Neural progenitor cell (in vitro differentiated cells): Measurements from ENCODE around the gene ATG4A. TPM values are rescaled to one million over a fixed set of nuclear protein-coding genes. Genes with fewer than 3 reads are reported as not detected.

Experiments
- DNase-seq: peaks from one replicate; pipeline ENCODE4 v3.0.0-alpha.2; 2016; ENCODE audit warnings: low spot score
- H2AFZ ChIP-seq: fragments of 200-600 bp; sonication (generic); replicated peaks from 2 replicates; pipeline ENCODE4 v1.6.1; 2016; ENCODE audit warnings: antibody characterized with exemption
- H3F3A ChIP-seq: fragments of 200-600 bp; sonication (generic); 2 replicates; pipeline ENCODE4 v1.6.1; 2016; ENCODE audit warnings: antibody characterized with exemption, low read depth
- H3K27ac ChIP-seq: fragments of 200-600 bp; sonication (generic); 2 replicates; pipeline ENCODE4 v1.5.1; 2016; ENCODE audit warnings: mild to moderate bottlenecking
- H3K27me3 ChIP-seq: fragments of 200-600 bp; sonication (generic); 2 replicates; pipeline ENCODE4 v1.6.1; 2016; ENCODE audit warnings: mild to moderate bottlenecking, moderate library complexity
- H3K36me3 ChIP-seq: fragments of 200-600 bp; sonication (generic); 2 replicates; pipeline ENCODE4 v1.5.1; 2016
- H3K4me1 ChIP-seq: fragments of 200-600 bp; sonication (generic); 2 replicates; pipeline ENCODE4 v1.6.1; 2016; ENCODE audit warnings: mixed run types
- H3K4me2 ChIP-seq: fragments of 200-600 bp; sonication (generic); 2 replicates; pipeline ENCODE4 v1.6.1; 2016
- H3K4me3 ChIP-seq: fragments of 200-600 bp; sonication (generic); 2 replicates; pipeline ENCODE4 v1.5.1; 2016
- H3K79me2 ChIP-seq: fragments of 200-600 bp; sonication (generic); 2 replicates; pipeline ENCODE4 v1.6.1; 2016; ENCODE audit warnings: low read depth
- H3K9ac ChIP-seq: fragments of 200-600 bp; sonication (generic); 2 replicates; pipeline ENCODE4 v1.6.1; 2016
- H3K9me3 ChIP-seq: fragments of 200-600 bp; sonication (generic); 2 replicates; pipeline ENCODE4 v1.5.1; 2016; ENCODE audit warnings: low read depth
- H4K20me1 ChIP-seq: fragments of 200-600 bp; sonication (generic); 2 replicates; pipeline ENCODE4 v1.6.1; 2016; ENCODE audit warnings: low read depth
- H3K27ac Mint-ChIP-seq: 3 replicates; pipeline ENCODE4 v1.8.0; 2021; ENCODE audit warnings: mixed read lengths
- H3K27me3 Mint-ChIP-seq: 2 replicates; pipeline ENCODE4 v1.8.0; 2022; ENCODE audit warnings: low read depth, mild to moderate bottlenecking, inconsistent platforms, moderate library complexity, mixed read lengths; ENCODE audit not compliant: insufficient read depth
- H3K36me3 Mint-ChIP-seq: 3 replicates; pipeline ENCODE4 v1.8.0; 2021; ENCODE audit warnings: mixed read lengths
- H3K4me1 Mint-ChIP-seq: 3 replicates; pipeline ENCODE4 v1.8.0; 2021; ENCODE audit warnings: mixed read lengths
- H3K4me3 Mint-ChIP-seq: 3 replicates; pipeline ENCODE4 v1.8.0; 2021; ENCODE audit warnings: mild to moderate bottlenecking, moderate library complexity, mixed read lengths
- H3K9me3 Mint-ChIP-seq: 3 replicates; pipeline ENCODE4 v1.8.0; 2020; ENCODE audit warnings: mixed read lengths
- EZH2 ChIP-seq: fragments of 200-600 bp; sonication (generic); IDR thresholded peaks from 2 replicates; pipeline ENCODE4 v1.6.1; 2017; ENCODE audit warnings: antibody characterized with exemption, mild to moderate bottlenecking, moderate library complexity
- EZH2phosphoT487 ChIP-seq: fragments of 200-600 bp; sonication (generic); IDR thresholded peaks from 2 replicates; pipeline ENCODE4 v1.6.1; 2017; ENCODE audit warnings: antibody characterized with exemption
- total RNA-seq: library from RNA; depleted of rRNA; stranded (reverse); fragments of >200 nt; gene quantifications from 2 replicates; pipeline ENCODE4 v1.2.3, GENCODE V29; 2015; ENCODE audit warnings: low replicate concordance
- TF ChIP-seq, protein P1 (sequence below): fragments of 200-600 bp; sonication (generic); IDR thresholded peaks from 2 replicates; pipeline ENCODE4 v1.5.1; 2017; ENCODE audit warnings: antibody characterized with exemption, mild to moderate bottlenecking

ATG4A gene
- total RNA-seq, 1 donor from 2014 or later: 6.5 TPM

DNA sequence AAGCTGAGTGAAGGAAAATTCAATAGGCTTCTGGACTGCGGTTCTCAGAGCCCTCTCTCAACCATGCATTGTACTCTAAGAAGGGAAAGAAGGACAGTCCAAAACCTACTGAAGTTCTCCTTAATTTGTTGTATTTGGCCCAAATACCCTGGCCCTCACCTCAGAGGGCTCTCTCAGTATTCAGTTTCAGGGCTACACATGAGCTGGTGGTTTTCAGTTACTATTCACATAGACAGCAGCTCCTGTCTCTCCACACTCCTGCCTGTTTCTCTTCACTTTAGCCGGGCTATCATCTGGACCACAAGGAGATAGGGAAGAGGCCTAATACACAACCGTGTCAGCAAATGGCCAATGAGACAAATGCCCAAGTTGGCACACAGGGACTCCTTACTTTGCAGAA, 66.0 kb downstream of the ATG4A start:
- Histone ChIP-seq H3K4me3 (no peak overlapping the region), H4K20me1 (no peaks in the 10 kb centered on the region), H3K79me2 (no peaks in the 10 kb centered on the region), H3K4me2 (no peak overlapping the region), H3K9ac (no peak overlapping the region), H3K27ac (no peak overlapping the region), H3K4me1 (no peaks in the 10 kb centered on the region), H3F3A (no peaks in the 10 kb centered on the region), H3K9me3 (no peaks in the 10 kb centered on the region), H3K27me3 (no peaks in the 10 kb centered on the region), H2AFZ (no peak overlapping the region), H3K36me3 (no peaks in the 10 kb centered on the region)
- Mint-ChIP-seq H3K27ac (no peak overlapping the region), H3K9me3 (no peaks in the 10 kb centered on the region), H3K4me1 (no peaks in the 10 kb centered on the region), H3K4me3 (no peak overlapping the region), H3K27me3 (peaks cover 5% of the 10 kb centered on the region), H3K36me3 (peaks cover 24% of the 10 kb centered on the region)
- no peak for DNase-seq
- TF ChIP-seq EZH2 (no peak), EZH2phosphoT487 (no peak)
- TF ChIP-seq, protein P1, sequence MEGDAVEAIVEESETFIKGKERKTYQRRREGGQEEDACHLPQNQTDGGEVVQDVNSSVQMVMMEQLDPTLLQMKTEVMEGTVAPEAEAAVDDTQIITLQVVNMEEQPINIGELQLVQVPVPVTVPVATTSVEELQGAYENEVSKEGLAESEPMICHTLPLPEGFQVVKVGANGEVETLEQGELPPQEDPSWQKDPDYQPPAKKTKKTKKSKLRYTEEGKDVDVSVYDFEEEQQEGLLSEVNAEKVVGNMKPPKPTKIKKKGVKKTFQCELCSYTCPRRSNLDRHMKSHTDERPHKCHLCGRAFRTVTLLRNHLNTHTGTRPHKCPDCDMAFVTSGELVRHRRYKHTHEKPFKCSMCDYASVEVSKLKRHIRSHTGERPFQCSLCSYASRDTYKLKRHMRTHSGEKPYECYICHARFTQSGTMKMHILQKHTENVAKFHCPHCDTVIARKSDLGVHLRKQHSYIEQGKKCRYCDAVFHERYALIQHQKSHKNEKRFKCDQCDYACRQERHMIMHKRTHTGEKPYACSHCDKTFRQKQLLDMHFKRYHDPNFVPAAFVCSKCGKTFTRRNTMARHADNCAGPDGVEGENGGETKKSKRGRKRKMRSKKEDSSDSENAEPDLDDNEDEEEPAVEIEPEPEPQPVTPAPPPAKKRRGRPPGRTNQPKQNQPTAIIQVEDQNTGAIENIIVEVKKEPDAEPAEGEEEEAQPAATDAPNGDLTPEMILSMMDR: no peak

DNA sequence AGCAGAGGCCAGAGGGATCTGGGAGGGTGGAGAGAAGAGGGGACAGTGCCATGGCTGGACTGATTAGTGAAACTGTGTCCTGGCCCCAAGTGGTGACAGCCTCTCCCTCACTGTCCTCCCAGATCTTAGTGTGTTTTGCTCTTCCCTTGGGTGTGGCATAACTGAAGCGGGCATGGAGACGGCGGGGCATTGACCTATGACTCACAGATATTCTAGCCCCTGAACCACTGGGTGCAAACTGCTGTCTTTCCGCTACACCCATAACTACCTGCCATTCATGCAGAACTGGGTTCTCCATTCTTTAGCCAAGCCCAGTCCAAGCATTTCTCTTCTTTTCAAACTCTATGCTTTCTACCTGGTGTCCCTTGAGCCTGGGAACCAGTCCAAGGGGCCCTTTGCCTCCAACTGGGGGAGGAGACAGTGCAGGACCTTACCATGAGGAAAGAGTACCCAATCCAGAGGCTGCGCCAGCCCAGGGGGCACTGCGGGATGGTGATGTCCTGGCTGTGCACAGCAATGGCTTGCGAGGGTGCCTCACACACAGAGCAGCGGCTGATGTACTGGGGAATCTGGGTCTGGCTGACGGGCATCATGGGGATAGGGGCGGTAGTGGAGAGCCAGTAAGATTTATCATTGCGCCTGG, 67.6 kb downstream of the ATG4A start:
- no peak overlapping the region for H3K27ac Mint-ChIP-seq
- H3K9me3 Mint-ChIP-seq: no peaks in the 10 kb centered on the region
- TF ChIP-seq EZH2phosphoT487 (no peak), EZH2 (no peak)
- TF ChIP-seq, protein P1: no peak
- Histone ChIP-seq H3K4me3 (no peak overlapping the region), H3K27ac (no peak overlapping the region), H3K9me3 (no peaks in the 10 kb centered on the region), H3K79me2 (no peaks in the 10 kb centered on the region), H3K4me1 (no peaks in the 10 kb centered on the region), H3K36me3 (no peaks in the 10 kb centered on the region), H3K9ac (no peak overlapping the region), H2AFZ (no peak overlapping the region), H3K27me3 (no peaks in the 10 kb centered on the region), H3F3A (no peaks in the 10 kb centered on the region), H4K20me1 (no peaks in the 10 kb centered on the region), H3K4me2 (no peak overlapping the region)
- H3K36me3 Mint-ChIP-seq: peaks cover 28% of the 10 kb centered on the region
- no peak for DNase-seq
- no peak overlapping the region for H3K4me3 Mint-ChIP-seq
- no peaks in the 10 kb centered on the region for H3K4me1 Mint-ChIP-seq
- H3K27me3 Mint-ChIP-seq: peaks cover 10% of the 10 kb centered on the region

DNA sequence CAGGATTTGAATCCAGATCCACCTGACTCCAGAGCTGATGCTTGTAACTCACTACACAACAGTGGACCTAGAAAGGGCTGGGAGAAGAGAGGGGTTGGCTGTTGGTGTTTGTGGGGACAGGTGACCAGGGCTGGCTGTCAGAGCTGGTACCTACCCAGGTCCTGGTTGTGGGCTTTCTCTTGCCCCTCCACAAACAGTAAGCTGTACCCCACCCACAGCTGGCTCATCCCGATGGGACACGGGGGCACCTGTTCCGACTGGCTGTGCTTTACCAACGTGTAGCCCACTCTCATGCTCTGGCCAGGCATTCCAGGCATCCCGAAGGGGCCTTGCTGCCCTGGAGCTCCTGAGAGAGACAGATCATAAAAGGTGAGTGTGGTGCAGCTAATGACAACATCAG, 68.7 kb downstream of the ATG4A start:
- Histone ChIP-seq H3K27me3 (no peaks in the 10 kb centered on the region), H2AFZ (no peak overlapping the region), H3K27ac (no peak overlapping the region), H3K79me2 (no peaks in the 10 kb centered on the region), H3K4me3 (no peak overlapping the region), H3K9me3 (no peaks in the 10 kb centered on the region), H3K36me3 (no peaks in the 10 kb centered on the region), H3F3A (no peaks in the 10 kb centered on the region), H4K20me1 (no peaks in the 10 kb centered on the region), H3K9ac (no peak overlapping the region), H3K4me1 (no peaks in the 10 kb centered on the region), H3K4me2 (no peak overlapping the region)
- peaks cover 1% of the 10 kb centered on the region for H3K4me1 Mint-ChIP-seq
- H3K36me3 Mint-ChIP-seq: peaks cover 29% of the 10 kb centered on the region
- no peak overlapping the region for H3K27ac Mint-ChIP-seq
- H3K9me3 Mint-ChIP-seq: no peaks in the 10 kb centered on the region
- TF ChIP-seq EZH2phosphoT487 (no peak), EZH2 (no peak)
- TF ChIP-seq, protein P1: no peak
- no peak overlapping the region for H3K4me3 Mint-ChIP-seq
- peaks cover 10% of the 10 kb centered on the region for H3K27me3 Mint-ChIP-seq
- no peak for DNase-seq
